Measurements from ENCODE around the gene ROCK2. TPM values are rescaled to one million over a fixed set of nuclear protein-coding genes. Genes with fewer than 3 reads are reported as not detected.

Gene ROCK2
- 10 to 100 TPM; 18.0 to 34.8 (median 23.2) TPM for total RNA-seq

DNA sequence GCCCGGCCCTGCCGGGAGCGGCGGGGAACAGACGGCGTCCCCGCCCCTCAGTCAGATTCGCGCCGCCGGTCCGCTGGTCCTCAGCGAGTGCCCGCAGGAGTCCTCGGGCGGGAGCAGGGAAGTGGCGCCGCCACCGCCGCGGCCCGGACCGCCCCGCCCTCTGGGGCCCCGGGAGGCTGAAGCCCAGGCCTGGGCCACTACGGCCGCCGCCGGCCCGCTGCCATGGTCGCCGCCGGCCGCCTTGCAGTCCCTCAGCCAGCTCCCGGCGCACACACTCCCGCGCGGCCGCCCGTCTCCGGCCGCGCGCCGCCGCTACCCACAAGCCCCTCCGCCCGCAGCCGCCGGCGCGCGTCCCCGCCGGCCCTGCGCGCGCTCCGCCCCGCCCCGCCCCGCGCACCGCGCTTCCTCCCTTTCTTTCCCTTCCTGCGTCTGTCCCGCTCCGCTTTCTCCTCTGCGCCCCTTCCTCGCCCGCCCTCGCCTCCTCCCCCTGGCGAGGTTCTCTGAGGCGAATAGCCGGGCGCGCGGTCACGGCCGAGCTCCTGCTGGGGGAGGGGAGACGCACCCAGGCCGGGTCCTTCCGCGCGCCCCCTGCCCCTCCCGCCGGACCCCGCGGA lies at the start of gene ROCK2:
Gene ROCK2 (minus strand): TSS at position 295 of the 614 bp plus-strand sequence. CDS start 500 bp downstream, outside the sequence.
- WGBS, 2 donors: 0 to 1% methylated on average over 53 to 58 of the region's 90 CpGs
- no peak for TF ChIP-seq POLR2A (IDR thresholded peaks at IDR 0.05)
- TF ChIP-seq, protein P1, sequence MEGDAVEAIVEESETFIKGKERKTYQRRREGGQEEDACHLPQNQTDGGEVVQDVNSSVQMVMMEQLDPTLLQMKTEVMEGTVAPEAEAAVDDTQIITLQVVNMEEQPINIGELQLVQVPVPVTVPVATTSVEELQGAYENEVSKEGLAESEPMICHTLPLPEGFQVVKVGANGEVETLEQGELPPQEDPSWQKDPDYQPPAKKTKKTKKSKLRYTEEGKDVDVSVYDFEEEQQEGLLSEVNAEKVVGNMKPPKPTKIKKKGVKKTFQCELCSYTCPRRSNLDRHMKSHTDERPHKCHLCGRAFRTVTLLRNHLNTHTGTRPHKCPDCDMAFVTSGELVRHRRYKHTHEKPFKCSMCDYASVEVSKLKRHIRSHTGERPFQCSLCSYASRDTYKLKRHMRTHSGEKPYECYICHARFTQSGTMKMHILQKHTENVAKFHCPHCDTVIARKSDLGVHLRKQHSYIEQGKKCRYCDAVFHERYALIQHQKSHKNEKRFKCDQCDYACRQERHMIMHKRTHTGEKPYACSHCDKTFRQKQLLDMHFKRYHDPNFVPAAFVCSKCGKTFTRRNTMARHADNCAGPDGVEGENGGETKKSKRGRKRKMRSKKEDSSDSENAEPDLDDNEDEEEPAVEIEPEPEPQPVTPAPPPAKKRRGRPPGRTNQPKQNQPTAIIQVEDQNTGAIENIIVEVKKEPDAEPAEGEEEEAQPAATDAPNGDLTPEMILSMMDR (IDR thresholded peaks at IDR 0.05): no peak
- DNase-seq (ENCODE audit: low spot score in 2 of 2): peak; percentile 83 to 96
- intact Hi-C loops (cut with DNase I; ENCODE audit: low total_unique reads): no loop called here
- H3K4me3 ChIP-seq (ENCODE audit: low read depth, poor library complexity, severe bottlenecking): peak within 1 kb of the TSS; percentile 93

DNA sequence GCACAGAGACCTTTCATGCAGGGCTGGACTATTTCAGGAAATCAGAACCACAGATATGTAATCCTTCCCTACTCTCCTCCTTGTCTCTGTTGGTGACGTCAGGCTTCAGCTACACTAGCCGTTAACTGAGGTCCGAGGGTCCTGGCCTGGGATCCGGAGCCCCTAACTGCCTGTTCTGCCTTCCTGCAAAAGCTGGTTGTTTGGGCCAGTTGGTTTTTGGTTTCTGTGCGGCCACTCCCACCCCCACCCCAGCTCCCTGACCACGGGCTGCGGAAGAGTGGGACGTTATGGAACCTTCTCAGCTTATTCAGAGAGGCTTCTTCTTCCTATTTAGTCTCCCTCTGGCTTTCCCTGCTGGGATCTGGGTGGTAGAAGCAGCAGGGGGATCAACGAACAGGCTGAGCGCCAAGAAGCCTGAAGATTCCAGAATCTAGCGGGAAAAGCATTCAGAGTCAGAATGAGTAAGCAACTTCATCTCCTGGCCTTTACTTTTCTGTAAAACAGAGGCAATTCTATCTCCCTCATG lies 49.3 kb upstream of the ROCK2 start:
- DNase-seq (ENCODE audit: low spot score in 2 of 2): peak in 1 of 2 donors; percentile 76
- 79 to 82% methylated on average over 11 of the region's 11 CpGs for WGBS, 2 donors
- intact Hi-C loops (cut with DNase I; ENCODE audit: low total_unique reads): no loop called here
- no peak for TF ChIP-seq POLR2A (IDR thresholded peaks at IDR 0.05)
- TF ChIP-seq, protein P1 (IDR thresholded peaks at IDR 0.05): no peak
- no peak overlapping the region for H3K4me3 ChIP-seq (ENCODE audit: low read depth, poor library complexity, severe bottlenecking)

DNA sequence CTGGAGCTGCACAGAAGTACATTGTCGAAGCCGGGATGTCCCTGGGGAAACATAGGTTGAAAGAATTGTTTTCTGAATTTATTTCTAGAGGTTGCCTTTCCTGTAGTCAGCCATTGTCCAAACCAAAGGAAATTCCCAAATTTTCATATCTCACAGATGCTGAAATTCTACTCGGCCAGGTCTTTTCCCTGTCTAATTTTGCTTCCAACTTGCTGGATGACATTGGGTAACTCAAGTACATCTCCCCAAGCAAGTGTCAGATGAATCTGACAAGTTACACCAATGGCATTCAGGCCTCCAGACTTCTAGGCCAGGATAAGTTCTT lies 47.5 kb upstream of the ROCK2 start:
- intact Hi-C loops (cut with DNase I; ENCODE audit: low total_unique reads): no loop called here
- no peak for TF ChIP-seq POLR2A (IDR thresholded peaks at IDR 0.05)
- TF ChIP-seq, protein P1 (IDR thresholded peaks at IDR 0.05): no peak
- no peak for DNase-seq (ENCODE audit: low spot score in 2 of 2)
- WGBS, 2 donors: 34 to 37% methylated on average over 3 of the region's 3 CpGs
- H3K4me3 ChIP-seq (ENCODE audit: low read depth, poor library complexity, severe bottlenecking): no peak overlapping the region

DNA sequence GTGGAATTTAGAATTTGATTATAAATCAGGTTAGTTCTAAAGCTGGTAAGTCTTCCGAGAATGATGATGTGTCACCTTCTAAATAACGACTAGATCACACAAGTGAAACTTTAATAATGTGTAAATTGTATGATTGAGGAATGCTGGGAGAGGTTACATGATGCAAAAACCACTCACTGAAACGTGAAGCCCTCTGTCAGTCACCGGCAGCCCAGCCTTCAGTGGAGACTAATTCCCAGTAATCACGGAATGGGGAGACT lies 45.9 kb upstream of the ROCK2 start:
- WGBS, 2 donors: 75 to 80% methylated on average over 5 of the region's 5 CpGs
- intact Hi-C loops (cut with DNase I; ENCODE audit: low total_unique reads): no loop called here

DNA sequence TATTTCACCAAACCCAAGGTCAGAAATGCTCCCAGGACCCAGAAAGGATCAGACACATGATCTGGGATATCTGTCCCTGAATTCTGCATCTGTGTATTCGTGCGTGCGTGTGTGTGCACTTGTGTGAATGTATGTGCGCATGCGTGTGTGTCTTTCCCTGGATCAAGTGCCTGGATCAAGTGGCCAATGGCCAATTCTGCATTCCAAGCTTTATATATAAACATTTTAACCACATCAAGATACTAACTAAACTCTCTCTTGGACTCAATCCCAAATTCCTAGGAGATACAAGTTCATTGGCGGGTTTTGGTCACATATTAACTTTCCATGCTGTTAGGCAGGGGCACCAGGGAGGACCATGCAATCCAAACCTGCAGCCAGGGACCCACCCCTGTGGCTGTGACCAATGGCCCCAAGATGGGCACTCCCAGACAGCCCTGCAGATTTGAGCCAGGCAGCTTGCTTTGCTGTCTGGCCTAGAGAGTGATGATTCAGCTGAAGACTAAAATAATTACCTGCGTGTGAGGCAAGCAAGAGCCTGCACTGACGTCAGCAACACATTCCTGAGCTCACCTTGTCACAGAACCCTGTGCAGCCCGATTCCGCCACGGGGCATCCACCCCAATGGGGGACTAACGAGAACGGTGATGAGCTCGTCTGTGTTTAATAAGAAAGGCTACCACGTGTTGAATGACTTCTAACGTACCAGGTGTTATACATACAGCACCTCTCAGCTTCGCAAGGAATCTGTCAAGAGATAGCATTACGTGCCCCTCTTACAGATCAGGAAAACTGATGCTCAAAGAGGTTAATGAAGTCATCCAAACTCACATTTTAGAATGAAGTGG lies 45.3 kb upstream of the ROCK2 start:
- TF ChIP-seq POLR2A (IDR thresholded peaks at IDR 0.05): no peak
- TF ChIP-seq, protein P1 (IDR thresholded peaks at IDR 0.05): no peak
- WGBS, 2 donors: 55 to 68% methylated on average over 18 of the region's 18 CpGs
- no peak overlapping the region for H3K4me3 ChIP-seq (ENCODE audit: low read depth, poor library complexity, severe bottlenecking)
- DNase-seq (ENCODE audit: low spot score in 2 of 2): peak in 1 of 2 donors; percentile 76
- intact Hi-C loops (cut with DNase I; ENCODE audit: low total_unique reads): no loop called here

More for the DNA sequence above, 45.9 kb upstream of the ROCK2 start:
- H3K4me3 ChIP-seq (ENCODE audit: low read depth, poor library complexity, severe bottlenecking): no peak overlapping the region
- TF ChIP-seq POLR2A (IDR thresholded peaks at IDR 0.05): no peak
- TF ChIP-seq, protein P1 (IDR thresholded peaks at IDR 0.05): no peak
- DNase-seq (ENCODE audit: low spot score in 2 of 2): no peak
